GM10266 (cell line): ENCODE data around the gene KIF26B.
"Not testable (repeated sequence)": the region's sequence is repeated elsewhere in the genome, so short reads cannot be mapped to it uniquely, and the experiment has no call there.

ENCODE experiments used
- DNase-seq: peaks from one replicate; pipeline ENCODE4 v3.0.0; 2012; ENCODE audit errors: extremely low spot score
- TF ChIP-seq, protein P1 (sequence below): IDR thresholded peaks from 2 replicates; pipeline ENCODE4 v1.5.1; 2012; ENCODE audit warnings: mild to moderate bottlenecking, low read depth; ENCODE audit not compliant: control insufficient read depth, insufficient read depth; ENCODE audit errors: missing control alignments

The KIF26B gene

DNA sequence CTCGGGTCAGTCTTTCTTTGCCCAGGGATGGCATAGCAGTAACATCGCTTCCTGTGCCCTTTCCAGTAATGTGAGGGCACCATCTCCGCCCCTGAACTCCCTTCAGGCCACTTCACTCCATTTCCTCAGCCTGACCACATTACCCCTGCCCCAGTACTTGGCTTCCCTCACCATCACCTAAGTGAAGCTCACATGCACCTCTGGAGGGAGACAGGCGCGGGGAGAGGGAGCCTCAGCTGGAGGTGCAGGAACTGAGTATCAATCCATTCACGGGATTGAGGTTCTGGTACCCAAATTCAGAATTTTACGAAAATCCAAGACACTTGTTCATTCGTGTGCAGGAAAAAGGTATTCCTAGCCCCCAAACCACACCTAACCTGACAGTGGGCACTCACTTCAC lies 540.4 kb downstream of the KIF26B start:
- DNase-seq: no peak
- TF ChIP-seq, protein P1, sequence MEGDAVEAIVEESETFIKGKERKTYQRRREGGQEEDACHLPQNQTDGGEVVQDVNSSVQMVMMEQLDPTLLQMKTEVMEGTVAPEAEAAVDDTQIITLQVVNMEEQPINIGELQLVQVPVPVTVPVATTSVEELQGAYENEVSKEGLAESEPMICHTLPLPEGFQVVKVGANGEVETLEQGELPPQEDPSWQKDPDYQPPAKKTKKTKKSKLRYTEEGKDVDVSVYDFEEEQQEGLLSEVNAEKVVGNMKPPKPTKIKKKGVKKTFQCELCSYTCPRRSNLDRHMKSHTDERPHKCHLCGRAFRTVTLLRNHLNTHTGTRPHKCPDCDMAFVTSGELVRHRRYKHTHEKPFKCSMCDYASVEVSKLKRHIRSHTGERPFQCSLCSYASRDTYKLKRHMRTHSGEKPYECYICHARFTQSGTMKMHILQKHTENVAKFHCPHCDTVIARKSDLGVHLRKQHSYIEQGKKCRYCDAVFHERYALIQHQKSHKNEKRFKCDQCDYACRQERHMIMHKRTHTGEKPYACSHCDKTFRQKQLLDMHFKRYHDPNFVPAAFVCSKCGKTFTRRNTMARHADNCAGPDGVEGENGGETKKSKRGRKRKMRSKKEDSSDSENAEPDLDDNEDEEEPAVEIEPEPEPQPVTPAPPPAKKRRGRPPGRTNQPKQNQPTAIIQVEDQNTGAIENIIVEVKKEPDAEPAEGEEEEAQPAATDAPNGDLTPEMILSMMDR: no peak

DNA sequence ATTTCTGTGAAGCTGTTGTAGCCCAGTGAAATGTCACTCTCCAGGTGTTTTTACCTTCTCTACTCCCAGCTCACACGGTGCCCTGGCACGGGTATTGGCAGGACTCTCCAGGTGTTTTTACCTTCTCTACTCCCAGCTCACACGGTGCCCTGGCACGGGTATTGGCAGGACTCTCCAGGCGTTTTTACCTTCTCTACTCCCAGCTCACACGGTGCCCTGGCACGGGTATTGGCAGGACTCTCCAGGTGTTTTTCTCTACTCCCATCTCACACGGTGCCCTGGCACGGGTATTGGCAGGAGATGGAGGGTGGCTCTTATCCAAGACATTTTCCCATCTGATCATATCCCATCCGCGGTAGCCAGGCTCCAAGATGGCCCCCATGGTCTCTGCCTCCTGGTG lies 540.9 kb downstream of the KIF26B start:
- not testable (repeated sequence) for DNase-seq

DNA sequence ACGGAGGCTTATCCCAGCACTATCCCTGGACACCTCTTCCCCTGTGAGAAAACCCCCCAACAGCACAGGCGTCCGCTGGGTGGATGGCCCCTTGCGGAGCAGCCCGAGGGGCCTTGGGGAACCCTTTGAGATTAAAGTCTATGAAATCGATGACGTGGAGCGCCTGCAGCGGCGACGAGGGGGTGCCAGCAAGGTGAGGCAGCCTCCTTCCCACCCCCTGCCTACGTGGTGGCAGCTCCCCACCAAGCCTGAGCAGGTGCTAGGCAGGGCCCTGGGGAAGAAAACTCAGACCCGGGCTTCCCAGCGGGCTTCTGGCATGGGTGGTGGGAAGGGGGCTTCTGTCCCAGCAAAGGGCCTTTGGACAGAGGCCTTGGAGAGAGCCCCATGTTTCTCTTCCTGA lies 543.3 kb downstream of the KIF26B start:
- TF ChIP-seq, protein P1: no peak
- DNase-seq: no peak

DNA sequence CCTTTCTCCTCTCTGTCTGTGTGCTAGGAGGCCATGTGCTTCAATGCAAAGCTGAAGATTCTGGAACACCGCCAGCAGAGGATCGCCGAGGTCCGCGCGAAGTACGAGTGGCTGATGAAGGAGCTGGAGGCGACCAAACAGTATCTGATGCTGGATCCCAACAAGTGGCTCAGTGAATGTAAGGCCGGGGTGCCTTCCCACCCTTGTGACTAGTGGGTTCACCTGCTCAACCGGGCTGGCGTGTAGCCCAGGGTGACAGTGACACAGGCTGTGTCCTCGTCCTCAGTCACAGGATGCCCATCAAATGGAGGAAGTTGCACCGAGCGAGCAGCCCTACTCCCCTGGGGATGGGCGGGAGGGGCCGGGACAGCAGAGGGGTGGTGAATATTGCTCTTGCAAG lies 544.1 kb downstream of the KIF26B start:
- TF ChIP-seq, protein P1: no peak
- no peak for DNase-seq

DNA sequence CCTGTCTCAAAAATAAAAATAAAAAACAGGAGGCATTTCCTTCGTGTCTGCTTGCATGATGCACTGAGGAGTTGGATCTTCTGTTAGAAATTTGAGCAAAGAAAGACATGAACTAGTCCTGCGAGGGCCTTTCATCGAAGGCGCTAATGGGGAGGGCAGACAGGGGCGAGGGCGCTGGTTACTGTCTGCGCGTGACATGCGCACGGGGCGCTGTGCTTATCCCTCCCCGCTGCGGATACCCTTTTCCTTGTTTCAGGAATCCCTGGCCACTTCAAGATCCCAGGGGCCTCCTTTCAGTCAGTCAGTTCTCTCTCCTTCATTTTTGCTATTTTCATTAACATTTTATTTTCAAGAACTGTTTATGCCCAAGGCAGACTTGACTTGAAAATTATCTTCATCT lies 545.8 kb downstream of the KIF26B start:
- no peak for DNase-seq
- TF ChIP-seq, protein P1: no peak

DNA sequence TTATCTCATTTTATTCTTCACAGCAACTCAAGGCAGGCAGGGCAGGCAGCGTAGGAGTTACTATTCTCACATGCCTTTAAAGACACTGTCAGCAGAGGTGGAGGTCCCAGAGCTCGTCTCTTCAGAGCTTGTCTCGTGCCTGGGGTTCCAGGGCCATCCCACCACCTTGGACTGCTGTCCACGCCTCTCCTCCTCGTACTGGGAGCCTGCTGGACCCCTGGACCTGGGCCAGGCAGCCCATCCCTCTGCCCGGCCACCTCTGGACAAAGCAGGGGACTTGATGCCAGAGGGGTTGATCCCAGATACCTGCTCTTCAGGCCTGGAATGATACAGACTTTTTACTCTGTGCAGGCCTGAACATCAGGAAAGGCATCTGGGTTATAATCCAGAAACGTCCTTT lies 546.8 kb downstream of the KIF26B start:
- DNase-seq: no peak
- TF ChIP-seq, protein P1: no peak

DNA sequence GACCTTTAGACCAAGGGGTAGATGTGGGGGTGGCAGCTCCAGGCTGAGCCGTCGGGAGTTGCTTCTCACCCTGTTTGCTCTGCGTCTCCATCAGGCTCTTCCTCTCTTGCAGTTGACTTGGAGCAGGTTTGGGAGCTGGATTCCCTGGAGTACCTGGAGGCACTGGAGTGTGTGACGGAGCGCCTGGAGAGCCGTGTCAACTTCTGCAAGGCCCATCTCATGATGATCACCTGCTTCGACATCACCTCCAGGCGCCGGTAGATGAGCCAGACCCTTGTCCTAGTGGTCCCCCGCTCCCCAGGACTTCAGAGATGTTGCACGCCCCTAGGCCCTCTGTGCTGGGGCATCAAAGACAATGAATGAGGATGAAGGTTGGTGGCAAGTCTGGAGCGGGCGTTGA lies 547.6 kb downstream of the KIF26B start:
- TF ChIP-seq, protein P1: no peak
- DNase-seq: no peak

DNA sequence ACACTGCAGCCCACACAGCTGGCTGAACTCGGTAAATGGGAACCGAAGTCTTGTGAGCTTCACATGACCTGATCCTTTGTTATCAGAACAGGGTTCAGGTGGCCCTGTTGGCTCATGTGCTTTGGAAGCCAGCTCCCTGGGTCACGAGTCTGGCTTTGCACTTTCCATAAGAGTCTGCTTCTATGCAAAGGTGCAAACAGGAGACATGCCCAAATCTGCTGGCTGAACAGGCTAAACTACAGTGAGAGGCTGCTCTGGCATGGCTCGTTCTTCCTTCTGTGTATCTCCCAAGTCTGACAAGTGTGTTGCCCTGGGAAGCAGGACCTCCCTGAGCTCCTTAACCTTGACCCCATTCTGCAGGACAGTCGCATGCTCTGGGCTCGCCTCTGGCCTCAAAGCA lies 549.6 kb downstream of the KIF26B start:
- DNase-seq: no peak
- TF ChIP-seq, protein P1: no peak
